ENCODE results near the gene CARMIL1.

- TF ChIP-seq, protein P1, sequence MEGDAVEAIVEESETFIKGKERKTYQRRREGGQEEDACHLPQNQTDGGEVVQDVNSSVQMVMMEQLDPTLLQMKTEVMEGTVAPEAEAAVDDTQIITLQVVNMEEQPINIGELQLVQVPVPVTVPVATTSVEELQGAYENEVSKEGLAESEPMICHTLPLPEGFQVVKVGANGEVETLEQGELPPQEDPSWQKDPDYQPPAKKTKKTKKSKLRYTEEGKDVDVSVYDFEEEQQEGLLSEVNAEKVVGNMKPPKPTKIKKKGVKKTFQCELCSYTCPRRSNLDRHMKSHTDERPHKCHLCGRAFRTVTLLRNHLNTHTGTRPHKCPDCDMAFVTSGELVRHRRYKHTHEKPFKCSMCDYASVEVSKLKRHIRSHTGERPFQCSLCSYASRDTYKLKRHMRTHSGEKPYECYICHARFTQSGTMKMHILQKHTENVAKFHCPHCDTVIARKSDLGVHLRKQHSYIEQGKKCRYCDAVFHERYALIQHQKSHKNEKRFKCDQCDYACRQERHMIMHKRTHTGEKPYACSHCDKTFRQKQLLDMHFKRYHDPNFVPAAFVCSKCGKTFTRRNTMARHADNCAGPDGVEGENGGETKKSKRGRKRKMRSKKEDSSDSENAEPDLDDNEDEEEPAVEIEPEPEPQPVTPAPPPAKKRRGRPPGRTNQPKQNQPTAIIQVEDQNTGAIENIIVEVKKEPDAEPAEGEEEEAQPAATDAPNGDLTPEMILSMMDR (IDR thresholded peaks at IDR 0.05) = no peak
- no peak for TF ChIP-seq POLR2A (IDR thresholded peaks at IDR 0.05)
These were observed 189.7 kb downstream of the CARMIL1 start for GRCh38 chr6:25468881-25469280.
